GM23338 (cell line): ENCODE measurements around the gene BCKDK. TPM values are rescaled to one million over a fixed set of nuclear protein-coding genes. Genes with fewer than 3 reads are reported as not detected.

Experiments used
- ATAC-seq: fragments of 200-7000 bp; cut with Tn5 transposase; 3 replicates; pipeline ENCODE4 v1.9.1; 2020
- DNase-seq: peaks from one replicate; pipeline ENCODE4 v3.0.0-alpha.2; 2015; ENCODE audit warnings: low spot score
- H2AFZ ChIP-seq: fragments of 200-600 bp; sonication (generic); 2 replicates; pipeline ENCODE4 v1.8.0; 2016; ENCODE audit warnings: antibody characterized with exemption, mild to moderate bottlenecking, moderate library complexity
- H3F3A ChIP-seq: fragments of 200-600 bp; sonication (generic); replicated peaks from 2 replicates; pipeline ENCODE4 v1.8.0; 2017; ENCODE audit warnings: antibody characterized with exemption, mixed run types, low read depth
- H3K27ac ChIP-seq: fragments of 200-600 bp; sonication (generic); 2 replicates; pipeline ENCODE4 v1.6.1; 2016; ENCODE audit warnings: low read depth
- H3K27me3 ChIP-seq: fragments of 200-600 bp; sonication (generic); 2 replicates; pipeline ENCODE4 v1.8.0; 2016; ENCODE audit warnings: mild to moderate bottlenecking, mixed run types, moderate library complexity; ENCODE audit not compliant: insufficient read depth
- H3K36me3 ChIP-seq: fragments of 200-600 bp; sonication (generic); 2 replicates; pipeline ENCODE4 v1.8.0; 2016; ENCODE audit warnings: mild to moderate bottlenecking; ENCODE audit not compliant: insufficient read depth
- H3K4me1 ChIP-seq: fragments of 200-600 bp; sonication (generic); 2 replicates; pipeline ENCODE4 v1.8.0; 2016; ENCODE audit warnings: mild to moderate bottlenecking, moderate library complexity; ENCODE audit not compliant: insufficient read depth
- H3K4me2 ChIP-seq: fragments of 200-600 bp; sonication (generic); 2 replicates; pipeline ENCODE4 v1.7.1; 2017; ENCODE audit warnings: mixed run types
- H3K4me3 ChIP-seq: fragments of 200-600 bp; sonication (generic); 2 replicates; pipeline ENCODE4 v1.6.1; 2016; ENCODE audit warnings: mixed run types
- H3K79me2 ChIP-seq: fragments of 200-600 bp; sonication (generic); replicated peaks from 2 replicates; pipeline ENCODE4 v1.8.0; 2017; ENCODE audit warnings: mild to moderate bottlenecking; ENCODE audit not compliant: insufficient read depth
- H3K9me2 ChIP-seq: fragments of 200-600 bp; sonication (generic); 2 replicates; pipeline ENCODE4 v1.8.0; 2017; ENCODE audit not compliant: insufficient read depth
- H4K20me1 ChIP-seq: fragments of 200-600 bp; sonication (generic); replicated peaks from 2 replicates; pipeline ENCODE4 v1.8.0; 2017; ENCODE audit warnings: mild to moderate bottlenecking; ENCODE audit not compliant: insufficient read depth
- H3K27ac Mint-ChIP-seq: 2 replicates; pipeline ENCODE4 v1.8.0; 2020; ENCODE audit warnings: inconsistent platforms, mild to moderate bottlenecking, moderate library complexity, mixed read lengths
- H3K27me3 Mint-ChIP-seq: 3 replicates; pipeline ENCODE4 v1.8.0; 2022; ENCODE audit warnings: low read depth, mild to moderate bottlenecking, moderate library complexity, mixed read lengths, inconsistent platforms; ENCODE audit not compliant: insufficient read depth, poor library complexity
- H3K36me3 Mint-ChIP-seq: 3 replicates; pipeline ENCODE4 v1.8.0; 2021; ENCODE audit warnings: low read depth, mild to moderate bottlenecking, inconsistent platforms, moderate library complexity, mixed read lengths
- H3K4me1 Mint-ChIP-seq: 3 replicates; pipeline ENCODE4 v1.8.0; 2020; ENCODE audit warnings: mild to moderate bottlenecking, inconsistent platforms, mixed read lengths
- H3K4me3 Mint-ChIP-seq: 3 replicates; pipeline ENCODE4 v1.8.0; 2021; ENCODE audit warnings: moderate library complexity, mild to moderate bottlenecking, inconsistent platforms, mixed read lengths
- H3K9me3 Mint-ChIP-seq: 3 replicates; pipeline ENCODE4 v1.8.0; 2020; ENCODE audit warnings: moderate library complexity, mild to moderate bottlenecking, inconsistent platforms, mixed read lengths
- CREB1 ChIP-seq: fragments of 250-450 bp; sonication (Bioruptor Pico); IDR thresholded peaks from 2 replicates; pipeline ENCODE4 v1.5.0; 2020; ENCODE audit warnings: low read depth, mild to moderate bottlenecking, moderate library complexity
- EZH2 ChIP-seq: fragments of 200-600 bp; sonication (generic); IDR thresholded peaks from one replicate; pipeline ENCODE4 v1.8.0; 2017; ENCODE audit warnings: antibody characterized with exemption, mild to moderate bottlenecking, low read depth; ENCODE audit not compliant: unreplicated experiment
- EZH2phosphoT487 ChIP-seq: fragments of 200-600 bp; sonication (generic); IDR thresholded peaks from one replicate; pipeline ENCODE4 v1.8.1; 2018; ENCODE audit warnings: antibody characterized with exemption; ENCODE audit not compliant: unreplicated experiment
- JUNB ChIP-seq: IDR thresholded peaks from one replicate; pipeline ENCODE4 v1.6.1; 2016; ENCODE audit warnings: antibody characterized with exemption; ENCODE audit not compliant: unreplicated experiment
- NANOG ChIP-seq: IDR thresholded peaks from 2 replicates; pipeline ENCODE4 v1.6.1; 2016; ENCODE audit warnings: antibody characterized with exemption, borderline replicate concordance
- POLR2AphosphoS5 ChIP-seq: IDR thresholded peaks from 2 replicates; pipeline ENCODE4 v1.6.1; 2016; ENCODE audit warnings: antibody characterized with exemption, low read depth
- STAT1 ChIP-seq: IDR thresholded peaks from one replicate; pipeline ENCODE4 v1.6.1; 2016; ENCODE audit warnings: antibody characterized with exemption; ENCODE audit not compliant: unreplicated experiment
- ZNF114 ChIP-seq: fragments of 250-450 bp; sonication (Bioruptor Pico); IDR thresholded peaks from 2 replicates; pipeline ENCODE4 v1.5.0; 2020; ENCODE audit warnings: mild to moderate bottlenecking, moderate library complexity
- ZNF331 ChIP-seq: fragments of 250-450 bp; sonication (Bioruptor Pico); IDR thresholded peaks from 2 replicates; pipeline ENCODE4 v1.5.0; 2020; ENCODE audit warnings: low read depth, mild to moderate bottlenecking, moderate library complexity
- polyA plus RNA-seq: library from polyadenylated mRNA; unstranded; fragments of >200 nt; fragmentation: Nextera tagmentation; extraction: Ambion mirVana; gene quantifications from 2 replicates; pipeline ENCODE4 v1.2.1, GENCODE V29; 2016
- total RNA-seq: library from RNA; depleted of rRNA; stranded (reverse); fragments of >200 nt; shearing (Covaris generic); gene quantifications from 2 replicates; pipeline ENCODE4 v1.2.3, GENCODE V29; 2014
- TF ChIP-seq, protein P1 (sequence below), 2 experiments: fragments of 200-600 bp in 1 of 2; sonication (generic) in 1 of 2; conservative IDR thresholded peaks; 2 replicates each; pipeline versions ENCODE4 v1.5.1 to v1.6.1; 2016 to 2017; ENCODE audit warnings: antibody characterized with exemption in 2 of 2, low read depth in 2 of 2, mild to moderate bottlenecking in 2 of 2, moderate library complexity in 1 of 2
- TF ChIP-seq, protein P2 (sequence below): IDR thresholded peaks from one replicate; pipeline ENCODE4 v1.6.1; 2018; ENCODE audit warnings: antibody characterized with exemption; ENCODE audit not compliant: unreplicated experiment
- TF ChIP-seq, protein P3 (sequence below): fragments of 250-450 bp; sonication (Bioruptor Pico); IDR thresholded peaks from 2 replicates; pipeline ENCODE4 v1.5.0; 2020; ENCODE audit warnings: mild to moderate bottlenecking, moderate library complexity
- TF ChIP-seq, protein P4 (sequence below): IDR thresholded peaks from 2 replicates; pipeline ENCODE4 v1.6.1; 2016; ENCODE audit warnings: antibody characterized with exemption

The BCKDK gene
- total and polyA plus RNA-seq, 2 experiments from 2014 or later: 36.1 to 58.9 TPM

DNA sequence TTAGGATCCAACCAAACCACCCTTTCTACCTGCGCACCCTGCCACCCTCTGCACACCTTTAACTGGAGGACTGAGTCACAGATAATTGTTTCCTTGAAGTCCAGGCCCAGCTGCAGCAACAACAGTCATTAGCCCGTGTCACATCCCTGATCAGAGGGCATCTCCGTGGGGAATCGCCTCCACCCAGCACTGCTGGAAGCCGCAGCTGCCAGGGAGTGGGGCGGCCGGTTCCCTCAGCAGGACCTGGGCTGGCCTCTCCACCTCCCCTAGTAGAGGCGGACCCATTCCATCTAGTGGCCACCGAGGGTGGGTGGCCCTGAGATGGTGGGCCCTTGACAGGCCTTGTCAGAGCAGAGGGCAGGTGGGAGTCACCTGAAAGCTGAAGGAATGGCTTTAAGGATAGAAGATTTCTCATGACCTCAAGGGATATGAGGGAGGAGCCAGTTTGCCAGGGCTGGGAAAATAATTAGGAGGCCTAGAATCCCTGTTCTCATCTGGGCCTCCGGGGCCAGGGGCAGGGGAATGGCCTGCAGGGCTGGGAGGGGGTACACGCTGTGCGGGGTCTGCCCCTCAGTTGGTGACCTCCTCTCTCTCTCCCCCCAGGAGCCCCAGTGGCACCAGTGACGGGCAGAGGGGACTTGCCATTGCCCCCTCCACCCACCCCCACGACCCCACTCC is 25.7 kb upstream of the BCKDK start:
- peaks cover 42% of the 10 kb centered on the region for H3K36me3 Mint-ChIP-seq
- Histone ChIP-seq H3K27me3 (no peaks in the 10 kb centered on the region), H3F3A (no peaks in the 10 kb centered on the region), H3K4me1 (no peaks in the 10 kb centered on the region), H4K20me1 (no peaks in the 10 kb centered on the region; the same call in 1 of the 2 replicates), H3K9me2 (no peaks in the 10 kb centered on the region), H3K36me3 (peaks cover 4% of the 10 kb centered on the region; the same call in 1 of the 2 replicates), H3K27ac (no peak overlapping the region), H2AFZ (no peak overlapping the region), H3K4me3 (no peak overlapping the region), H3K79me2 (no peaks in the 10 kb centered on the region), H3K4me2 (no peak overlapping the region)
- H3K27me3 Mint-ChIP-seq: peaks cover 9% of the 10 kb centered on the region
- ATAC-seq (no peak), DNase-seq (no peak)
- TF ChIP-seq ZNF331 (CRISPR knock-in tag) (no peak), POLR2AphosphoS5 (no peak), STAT1 (no peak), CREB1 (CRISPR knock-in tag) (no peak), EZH2 (no peak), JUNB (no peak), EZH2phosphoT487 (no peak), NANOG (no peak), ZNF114 (CRISPR knock-in tag) (no peak)
- TF ChIP-seq, protein P1, sequence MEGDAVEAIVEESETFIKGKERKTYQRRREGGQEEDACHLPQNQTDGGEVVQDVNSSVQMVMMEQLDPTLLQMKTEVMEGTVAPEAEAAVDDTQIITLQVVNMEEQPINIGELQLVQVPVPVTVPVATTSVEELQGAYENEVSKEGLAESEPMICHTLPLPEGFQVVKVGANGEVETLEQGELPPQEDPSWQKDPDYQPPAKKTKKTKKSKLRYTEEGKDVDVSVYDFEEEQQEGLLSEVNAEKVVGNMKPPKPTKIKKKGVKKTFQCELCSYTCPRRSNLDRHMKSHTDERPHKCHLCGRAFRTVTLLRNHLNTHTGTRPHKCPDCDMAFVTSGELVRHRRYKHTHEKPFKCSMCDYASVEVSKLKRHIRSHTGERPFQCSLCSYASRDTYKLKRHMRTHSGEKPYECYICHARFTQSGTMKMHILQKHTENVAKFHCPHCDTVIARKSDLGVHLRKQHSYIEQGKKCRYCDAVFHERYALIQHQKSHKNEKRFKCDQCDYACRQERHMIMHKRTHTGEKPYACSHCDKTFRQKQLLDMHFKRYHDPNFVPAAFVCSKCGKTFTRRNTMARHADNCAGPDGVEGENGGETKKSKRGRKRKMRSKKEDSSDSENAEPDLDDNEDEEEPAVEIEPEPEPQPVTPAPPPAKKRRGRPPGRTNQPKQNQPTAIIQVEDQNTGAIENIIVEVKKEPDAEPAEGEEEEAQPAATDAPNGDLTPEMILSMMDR (conservative IDR thresholded peaks at IDR 0.05; ENCODE audit: low read depth in 2 of 2): no peak
- TF ChIP-seq, protein P2, sequence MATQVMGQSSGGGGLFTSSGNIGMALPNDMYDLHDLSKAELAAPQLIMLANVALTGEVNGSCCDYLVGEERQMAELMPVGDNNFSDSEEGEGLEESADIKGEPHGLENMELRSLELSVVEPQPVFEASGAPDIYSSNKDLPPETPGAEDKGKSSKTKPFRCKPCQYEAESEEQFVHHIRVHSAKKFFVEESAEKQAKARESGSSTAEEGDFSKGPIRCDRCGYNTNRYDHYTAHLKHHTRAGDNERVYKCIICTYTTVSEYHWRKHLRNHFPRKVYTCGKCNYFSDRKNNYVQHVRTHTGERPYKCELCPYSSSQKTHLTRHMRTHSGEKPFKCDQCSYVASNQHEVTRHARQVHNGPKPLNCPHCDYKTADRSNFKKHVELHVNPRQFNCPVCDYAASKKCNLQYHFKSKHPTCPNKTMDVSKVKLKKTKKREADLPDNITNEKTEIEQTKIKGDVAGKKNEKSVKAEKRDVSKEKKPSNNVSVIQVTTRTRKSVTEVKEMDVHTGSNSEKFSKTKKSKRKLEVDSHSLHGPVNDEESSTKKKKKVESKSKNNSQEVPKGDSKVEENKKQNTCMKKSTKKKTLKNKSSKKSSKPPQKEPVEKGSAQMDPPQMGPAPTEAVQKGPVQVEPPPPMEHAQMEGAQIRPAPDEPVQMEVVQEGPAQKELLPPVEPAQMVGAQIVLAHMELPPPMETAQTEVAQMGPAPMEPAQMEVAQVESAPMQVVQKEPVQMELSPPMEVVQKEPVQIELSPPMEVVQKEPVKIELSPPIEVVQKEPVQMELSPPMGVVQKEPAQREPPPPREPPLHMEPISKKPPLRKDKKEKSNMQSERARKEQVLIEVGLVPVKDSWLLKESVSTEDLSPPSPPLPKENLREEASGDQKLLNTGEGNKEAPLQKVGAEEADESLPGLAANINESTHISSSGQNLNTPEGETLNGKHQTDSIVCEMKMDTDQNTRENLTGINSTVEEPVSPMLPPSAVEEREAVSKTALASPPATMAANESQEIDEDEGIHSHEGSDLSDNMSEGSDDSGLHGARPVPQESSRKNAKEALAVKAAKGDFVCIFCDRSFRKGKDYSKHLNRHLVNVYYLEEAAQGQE: no peak
- TF ChIP-seq, protein P3, sequence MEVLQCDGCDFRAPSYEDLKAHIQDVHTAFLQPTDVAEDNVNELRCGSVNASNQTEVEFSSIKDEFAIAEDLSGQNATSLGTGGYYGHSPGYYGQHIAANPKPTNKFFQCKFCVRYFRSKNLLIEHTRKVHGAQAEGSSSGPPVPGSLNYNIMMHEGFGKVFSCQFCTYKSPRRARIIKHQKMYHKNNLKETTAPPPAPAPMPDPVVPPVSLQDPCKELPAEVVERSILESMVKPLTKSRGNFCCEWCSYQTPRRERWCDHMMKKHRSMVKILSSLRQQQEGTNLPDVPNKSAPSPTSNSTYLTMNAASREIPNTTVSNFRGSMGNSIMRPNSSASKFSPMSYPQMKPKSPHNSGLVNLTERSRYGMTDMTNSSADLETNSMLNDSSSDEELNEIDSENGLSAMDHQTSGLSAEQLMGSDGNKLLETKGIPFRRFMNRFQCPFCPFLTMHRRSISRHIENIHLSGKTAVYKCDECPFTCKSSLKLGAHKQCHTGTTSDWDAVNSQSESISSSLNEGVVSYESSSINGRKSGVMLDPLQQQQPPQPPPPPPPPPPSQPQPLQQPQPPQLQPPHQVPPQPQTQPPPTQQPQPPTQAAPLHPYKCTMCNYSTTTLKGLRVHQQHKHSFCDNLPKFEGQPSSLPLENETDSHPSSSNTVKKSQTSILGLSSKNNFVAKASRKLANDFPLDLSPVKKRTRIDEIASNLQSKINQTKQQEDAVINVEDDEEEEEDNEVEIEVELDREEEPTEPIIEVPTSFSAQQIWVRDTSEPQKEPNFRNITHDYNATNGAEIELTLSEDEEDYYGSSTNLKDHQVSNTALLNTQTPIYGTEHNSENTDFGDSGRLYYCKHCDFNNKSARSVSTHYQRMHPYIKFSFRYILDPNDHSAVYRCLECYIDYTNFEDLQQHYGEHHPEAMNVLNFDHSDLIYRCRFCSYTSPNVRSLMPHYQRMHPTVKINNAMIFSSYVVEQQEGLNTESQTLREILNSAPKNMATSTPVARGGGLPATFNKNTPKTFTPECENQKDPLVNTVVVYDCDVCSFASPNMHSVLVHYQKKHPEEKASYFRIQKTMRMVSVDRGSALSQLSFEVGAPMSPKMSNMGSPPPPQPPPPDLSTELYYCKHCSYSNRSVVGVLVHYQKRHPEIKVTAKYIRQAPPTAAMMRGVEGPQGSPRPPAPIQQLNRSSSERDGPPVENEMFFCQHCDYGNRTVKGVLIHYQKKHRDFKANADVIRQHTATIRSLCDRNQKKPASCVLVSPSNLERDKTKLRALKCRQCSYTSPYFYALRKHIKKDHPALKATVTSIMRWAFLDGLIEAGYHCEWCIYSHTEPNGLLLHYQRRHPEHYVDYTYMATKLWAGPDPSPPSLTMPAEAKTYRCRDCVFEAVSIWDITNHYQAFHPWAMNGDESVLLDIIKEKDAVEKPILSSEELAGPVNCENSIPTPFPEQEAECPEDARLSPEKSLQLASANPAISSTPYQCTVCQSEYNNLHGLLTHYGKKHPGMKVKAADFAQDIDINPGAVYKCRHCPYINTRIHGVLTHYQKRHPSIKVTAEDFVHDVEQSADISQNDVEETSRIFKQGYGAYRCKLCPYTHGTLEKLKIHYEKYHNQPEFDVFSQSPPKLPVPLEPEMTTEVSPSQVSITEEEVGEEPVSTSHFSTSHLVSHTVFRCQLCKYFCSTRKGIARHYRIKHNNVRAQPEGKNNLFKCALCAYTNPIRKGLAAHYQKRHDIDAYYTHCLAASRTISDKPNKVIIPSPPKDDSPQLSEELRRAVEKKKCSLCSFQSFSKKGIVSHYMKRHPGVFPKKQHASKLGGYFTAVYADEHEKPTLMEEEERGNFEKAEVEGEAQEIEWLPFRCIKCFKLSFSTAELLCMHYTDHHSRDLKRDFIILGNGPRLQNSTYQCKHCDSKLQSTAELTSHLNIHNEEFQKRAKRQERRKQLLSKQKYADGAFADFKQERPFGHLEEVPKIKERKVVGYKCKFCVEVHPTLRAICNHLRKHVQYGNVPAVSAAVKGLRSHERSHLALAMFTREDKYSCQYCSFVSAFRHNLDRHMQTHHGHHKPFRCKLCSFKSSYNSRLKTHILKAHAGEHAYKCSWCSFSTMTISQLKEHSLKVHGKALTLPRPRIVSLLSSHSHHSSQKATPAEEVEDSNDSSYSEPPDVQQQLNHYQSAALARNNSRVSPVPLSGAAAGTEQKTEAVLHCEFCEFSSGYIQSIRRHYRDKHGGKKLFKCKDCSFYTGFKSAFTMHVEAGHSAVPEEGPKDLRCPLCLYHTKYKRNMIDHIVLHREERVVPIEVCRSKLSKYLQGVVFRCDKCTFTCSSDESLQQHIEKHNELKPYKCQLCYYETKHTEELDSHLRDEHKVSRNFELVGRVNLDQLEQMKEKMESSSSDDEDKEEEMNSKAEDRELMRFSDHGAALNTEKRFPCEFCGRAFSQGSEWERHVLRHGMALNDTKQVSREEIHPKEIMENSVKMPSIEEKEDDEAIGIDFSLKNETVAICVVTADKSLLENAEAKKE (CRISPR knock-in tag): no peak
- TF ChIP-seq, protein P4, sequence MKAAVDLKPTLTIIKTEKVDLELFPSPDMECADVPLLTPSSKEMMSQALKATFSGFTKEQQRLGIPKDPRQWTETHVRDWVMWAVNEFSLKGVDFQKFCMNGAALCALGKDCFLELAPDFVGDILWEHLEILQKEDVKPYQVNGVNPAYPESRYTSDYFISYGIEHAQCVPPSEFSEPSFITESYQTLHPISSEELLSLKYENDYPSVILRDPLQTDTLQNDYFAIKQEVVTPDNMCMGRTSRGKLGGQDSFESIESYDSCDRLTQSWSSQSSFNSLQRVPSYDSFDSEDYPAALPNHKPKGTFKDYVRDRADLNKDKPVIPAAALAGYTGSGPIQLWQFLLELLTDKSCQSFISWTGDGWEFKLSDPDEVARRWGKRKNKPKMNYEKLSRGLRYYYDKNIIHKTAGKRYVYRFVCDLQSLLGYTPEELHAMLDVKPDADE: no peak
- no peaks in the 10 kb centered on the region for H3K9me3 Mint-ChIP-seq
- H3K4me3 Mint-ChIP-seq: no peak overlapping the region
- H3K4me1 Mint-ChIP-seq: peaks cover 5% of the 10 kb centered on the region; the same call in 1 of the 3 replicates
- H3K27ac Mint-ChIP-seq: no peak overlapping the region
